PC-3 (cell line): ENCODE results near the gene IGFBP1. TPM values are rescaled to one million over a fixed set of nuclear protein-coding genes. Genes with fewer than 3 reads are reported as not detected.
A peak's percentile ranks its signal among the peaks of the same experiment; 100 is the strongest.

Experiments
- ATAC-seq: fragments of 200-7000 bp; cut with Tn5 transposase; 2 replicates; pipeline ENCODE4 v1.9.1; 2020; ENCODE audit warnings: mild to moderate bottlenecking, moderate library complexity
- BruUV-seq: library from RNA; stranded (reverse); fragments of 400-500 nt; replicated peaks from 2 replicates; lab custom pipeline; 2021; lab: Mats Ljungman, UMichigan
- CTCF ChIA-PET: fragments of 300-600 bp; sonication (Branson Sonifier 250); formaldehyde crosslinking; loops from one replicate; lab custom pipeline; 2022; ENCODE audit warnings: antibody characterized with exemption; lab: Charles Lee
- POLR2A ChIA-PET: fragments of 300-600 bp; sonication (Branson Sonifier 250); formaldehyde crosslinking; loops from one replicate; lab custom pipeline; 2022; ENCODE audit warnings: antibody characterized with exemption; ENCODE audit not compliant: unreplicated experiment; lab: Charles Lee
- DNase-seq: peaks from one replicate; pipeline ENCODE4 v3.0.0-alpha.2; 2015
- H2AFZ ChIP-seq: fragments of 300-600 bp; sonication (generic); 2 replicates; pipeline ENCODE4 v1.6.0; 2016; ENCODE audit warnings: antibody characterized with exemption, low read length
- H3F3A ChIP-seq: fragments of 300-600 bp; sonication (generic); one replicate; pipeline ENCODE4 v1.6.0; 2017; ENCODE audit warnings: antibody characterized with exemption, low read length, control low read depth, mild to moderate bottlenecking; ENCODE audit not compliant: unreplicated experiment
- H3K27ac ChIP-seq: fragments of 300-600 bp; sonication (generic); 2 replicates; pipeline ENCODE4 v1.5.1; 2016; ENCODE audit warnings: mild to moderate bottlenecking, low read length
- H3K27me3 ChIP-seq: fragments of 300-600 bp; sonication (generic); 2 replicates; pipeline ENCODE4 v1.6.1; 2016; ENCODE audit warnings: low read length, mixed read lengths
- H3K36me3 ChIP-seq: fragments of 300-600 bp; sonication (generic); 2 replicates; pipeline ENCODE4 v1.6.1; 2016; ENCODE audit warnings: low read depth, mixed run types, low read length, mixed read lengths
- H3K4me1 ChIP-seq: fragments of 300-600 bp; sonication (generic); 2 replicates; pipeline ENCODE4 v1.5.1; 2016; ENCODE audit warnings: low read length; ENCODE audit not compliant: insufficient read depth
- H3K4me2 ChIP-seq: fragments of 300-600 bp; sonication (generic); 2 replicates; pipeline ENCODE4 v1.6.0; 2016; ENCODE audit warnings: low read length
- H3K4me3 ChIP-seq: fragments of 300-600 bp; sonication (generic); 2 replicates; pipeline ENCODE4 v1.5.1; 2016; ENCODE audit warnings: mild to moderate bottlenecking, low read length, mixed read lengths
- H3K79me2 ChIP-seq: fragments of 300-600 bp; sonication (generic); 2 replicates; pipeline ENCODE4 v1.6.1; 2017; ENCODE audit warnings: low read length, mixed read lengths
- H3K9ac ChIP-seq: fragments of 300-600 bp; sonication (generic); 2 replicates; pipeline ENCODE4 v1.6.0; 2016; ENCODE audit warnings: mild to moderate bottlenecking, low read length
- H3K9me2 ChIP-seq: fragments of 300-600 bp; sonication (generic); replicated peaks from 2 replicates; pipeline ENCODE4 v1.6.1; 2016; ENCODE audit warnings: mixed run types, low read length, mixed read lengths
- H3K9me3 ChIP-seq: fragments of 300-600 bp; sonication (generic); 2 replicates; pipeline ENCODE4 v1.6.1; 2016; ENCODE audit warnings: low read length, mixed read lengths
- H4K20me1 ChIP-seq: fragments of 300-600 bp; sonication (generic); 2 replicates; pipeline ENCODE4 v1.6.1; 2016; ENCODE audit warnings: low read length, mixed read lengths
- CTCF ChIP-seq: fragments of 300-600 bp; sonication (generic); conservative IDR thresholded peaks from 2 replicates; pipeline ENCODE4 v1.5.1; 2017; ENCODE audit warnings: antibody characterized with exemption, low read depth, mild to moderate bottlenecking, low read length
- EZH2 ChIP-seq: fragments of 300-600 bp; sonication (generic); IDR thresholded peaks from one replicate; pipeline ENCODE4 v1.6.1; 2017; ENCODE audit warnings: antibody characterized with exemption, mild to moderate bottlenecking, low read length; ENCODE audit not compliant: unreplicated experiment
- EZH2phosphoT487 ChIP-seq: fragments of 300-600 bp; sonication (generic); IDR thresholded peaks from 2 replicates; pipeline ENCODE4 v1.6.1; 2018; ENCODE audit warnings: mild to moderate bottlenecking, antibody characterized with exemption, low read length, borderline replicate concordance
- intact Hi-C: fragments of 100-400 bp; cut with micrococcal nuclease; formaldehyde crosslinking; loops from 2 replicates; pipeline ENCODE4 v1.9.0; 2023
- total RNA-seq: library from RNA; depleted of rRNA; stranded (reverse); fragments of >200 nt; gene quantifications from 2 replicates; pipeline ENCODE4 v1.2.3, GENCODE V29; 2014

The IGFBP1 gene
- total RNA-seq, 1 experiment from 2014 or later, result 1.5 TPM

GRCh38 chr7:45889367-45890067 lies 1.2 kb downstream of the IGFBP1 start:
- intact Hi-C loops, result loop anchor here (2.0 to 10.0 kb wide), 3 partner anchors 27 to 1365 kb away; no protein-coding TSS in a partner anchor
- CTCF ChIA-PET, result no interaction called here
- BruUV-seq, result no TSS peak
- H4K20me1 ChIP-seq, result no peaks in the 10 kb centered on the region
- peaks cover 40% of the 10 kb centered on the region for H3K4me1 ChIP-seq
- H3K79me2 ChIP-seq, result 0 out of 2 replicates have a peak, but pooled peaks cover 5% of the 10 kb centered on the region
- peak overlapping the region; percentile 94 for H3K4me2 ChIP-seq
- no peaks in the 10 kb centered on the region for H3K9me2 ChIP-seq
- no peak for ATAC-seq
- no peak overlapping the region for H3K9ac ChIP-seq
- TF ChIP-seq CTCF, result no peak
- no peak for TF ChIP-seq EZH2phosphoT487
- TF ChIP-seq EZH2, result no peak
- no peak overlapping the region for H3K27ac ChIP-seq
- peak overlapping the region; percentile 81 for H3K4me3 ChIP-seq
- H3K27me3 ChIP-seq, result no peaks in the 10 kb centered on the region
- no peaks in the 10 kb centered on the region for H3F3A ChIP-seq
- peak overlapping the region; percentile 88 for H2AFZ ChIP-seq
- DNase-seq, result no peak
- POLR2A ChIA-PET, result no interaction called here
- no peaks in the 10 kb centered on the region for H3K9me3 ChIP-seq
- H3K36me3 ChIP-seq, result no peaks in the 10 kb centered on the region

GRCh38 chr7:45890125-45890901 lies 2.0 kb downstream of the IGFBP1 start:
- peaks cover 32% of the 10 kb centered on the region for H3K4me1 ChIP-seq
- 0 out of 2 replicates have a peak, but pooled peaks cover 5% of the 10 kb centered on the region for H3K79me2 ChIP-seq
- H3K9me3 ChIP-seq, result no peaks in the 10 kb centered on the region
- ATAC-seq, result no peak
- H3K27ac ChIP-seq, result no peak overlapping the region
- POLR2A ChIA-PET, result no interaction called here
- no peak overlapping the region for H2AFZ ChIP-seq
- no peaks in the 10 kb centered on the region for H3F3A ChIP-seq
- CTCF ChIA-PET, result interaction anchor here (0.5 kb wide), 1 partner anchor 828 kb away, joined by 3 read pairs; no protein-coding TSS in a partner anchor
- no peak overlapping the region for H3K4me3 ChIP-seq
- no peak for DNase-seq
- no peak for TF ChIP-seq EZH2
- no peak for TF ChIP-seq CTCF
- no peak for TF ChIP-seq EZH2phosphoT487
- intact Hi-C loops, result loop anchor here (2.0 kb wide), 2 partner anchors 26 to 1364 kb away; no protein-coding TSS in a partner anchor
- no peak overlapping the region for H3K4me2 ChIP-seq
- H3K9me2 ChIP-seq, result no peaks in the 10 kb centered on the region
- H3K27me3 ChIP-seq, result no peaks in the 10 kb centered on the region
- BruUV-seq, result no TSS peak
- no peaks in the 10 kb centered on the region for H3K36me3 ChIP-seq
- no peaks in the 10 kb centered on the region for H4K20me1 ChIP-seq
- H3K9ac ChIP-seq, result no peak overlapping the region
